Bronchial epithelial cell (primary cell): Measurements from ENCODE around the gene MS4A4E. TPM values are rescaled to one million over a fixed set of nuclear protein-coding genes. Genes with fewer than 3 reads are reported as not detected.

Experiments used
- DNase-seq: peaks from one replicate; pipeline ENCODE4 v3.0.0-alpha.2; 2010; ENCODE audit warnings: low read depth
- FAIRE-seq: peaks from 2 replicates; lab custom pipeline; 2011; peaks lifted over from hg19 to GRCh38; lab: Jason Lieb, UNC
- H3K27me3 ChIP-seq: 2 replicates; pipeline ENCODE4 v1.5.1; 2011; ENCODE audit warnings: low read length; ENCODE audit not compliant: control insufficient read depth, insufficient read depth
- H3K36me3 ChIP-seq: 2 replicates; pipeline ENCODE4 v1.5.1; 2011; ENCODE audit warnings: low read length; ENCODE audit not compliant: control insufficient read depth, insufficient read depth
- H3K4me3 ChIP-seq: 2 replicates; pipeline ENCODE4 v1.5.1; 2011; ENCODE audit warnings: mild to moderate bottlenecking, low read depth, low read length, control low read depth
- CTCF ChIP-seq: IDR thresholded peaks from 2 replicates; pipeline ENCODE4 v1.5.1; 2011; ENCODE audit warnings: mild to moderate bottlenecking, moderate library complexity, low read length, control low read depth, inconsistent platforms; ENCODE audit not compliant: insufficient read depth, severe bottlenecking
- total RNA-seq: library from RNA; depleted of rRNA; stranded (reverse); fragments of >200 nt; gene quantifications from 2 replicates; pipeline ENCODE4 v1.2.1, GENCODE V29; 2014

MS4A4E gene
- total RNA-seq, 1 donor from 2014 or later = not detected

- Histone ChIP-seq H3K36me3 (no peaks in the 10 kb centered on the region), H3K4me3 (no peak within 1 kb of the TSS), H3K27me3 (no peaks in the 10 kb centered on the region)
- TF ChIP-seq CTCF = no peak
- DNase-seq (no peak), FAIRE-seq (peak; percentile 43)
Observed at GRCh38 chr11:60280412-60280811, 37.5 kb upstream of the MS4A4E start, which contains the start of gene MS4A4A. Gene MS4A4A, plus strand, starts transcription at chr11:60280666. Its CDS starts 10 bp downstream, at chr11:60280676.

GRCh38 chr11:60274416-60274815 is 31.5 kb upstream of the MS4A4E start:
- no peak overlapping the region for H3K4me3 ChIP-seq
- no peaks in the 10 kb centered on the region for H3K27me3 ChIP-seq
- DNase-seq = no peak
- no peak for TF ChIP-seq CTCF
- no peak for FAIRE-seq
- H3K36me3 ChIP-seq = no peaks in the 10 kb centered on the region

- TF ChIP-seq CTCF = peak; percentile 54
- peaks cover 2% of the 10 kb centered on the region for H3K27me3 ChIP-seq
- FAIRE-seq (no peak), DNase-seq (peak; percentile 48)
- no peaks in the 10 kb centered on the region for H3K36me3 ChIP-seq
- no peak overlapping the region for H3K4me3 ChIP-seq
Observed at GRCh38 chr11:60265373-60266214, 22.7 kb upstream of the MS4A4E start.

GRCh38 chr11:60264644-60265043 is 21.7 kb upstream of the MS4A4E start:
- no peak for FAIRE-seq
- TF ChIP-seq CTCF = no peak

GRCh38 chr11:60263402-60263801 is 20.5 kb upstream of the MS4A4E start:
- Histone ChIP-seq H3K4me3 (no peak overlapping the region), H3K27me3 (peaks cover 2% of the 10 kb centered on the region), H3K36me3 (no peaks in the 10 kb centered on the region)
- no peak for TF ChIP-seq CTCF
- FAIRE-seq (no peak), DNase-seq (no peak)

More at GRCh38 chr11:60264644-60265043, 21.7 kb upstream of the MS4A4E start:
- DNase-seq = no peak
- Histone ChIP-seq H3K27me3 (peaks cover 2% of the 10 kb centered on the region), H3K36me3 (no peaks in the 10 kb centered on the region), H3K4me3 (no peak overlapping the region)

GRCh38 chr11:60261014-60261413 is 18.1 kb upstream of the MS4A4E start:
- no peak for TF ChIP-seq CTCF
- Histone ChIP-seq H3K4me3 (no peak overlapping the region), H3K27me3 (no peaks in the 10 kb centered on the region), H3K36me3 (no peaks in the 10 kb centered on the region)
- no peak for DNase-seq
- no peak for FAIRE-seq
